ENCODE measurements around the gene NTRK2.

DNA sequence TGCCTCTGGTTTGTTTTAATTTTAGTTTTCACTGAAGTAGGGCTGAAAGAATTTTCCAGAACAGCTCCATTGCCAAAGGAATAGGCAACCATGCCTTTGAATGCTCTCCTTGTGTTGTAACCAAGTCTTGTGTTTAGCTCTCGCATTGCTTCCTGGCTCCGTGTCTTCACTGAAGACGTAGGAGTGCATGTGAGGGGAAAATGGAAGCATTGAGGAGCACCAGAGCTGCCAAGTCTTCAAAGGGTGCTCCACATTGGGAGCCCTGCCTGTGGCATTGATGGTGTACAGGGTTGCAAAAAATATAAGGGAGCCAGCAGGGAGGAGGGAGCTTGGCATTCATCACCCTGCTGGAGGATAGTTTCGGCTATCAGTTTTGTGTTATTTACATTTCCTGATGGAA lies 86.6 kb downstream of the NTRK2 start:
- TF ChIP-seq POLR2A (IDR thresholded peaks at IDR 0.05; ENCODE audit: low read depth, low read length) = no peak
- no peak for TF ChIP-seq POLR2AphosphoS5 (IDR thresholded peaks at IDR 0.05; ENCODE audit: low read depth, low read length)

Measured in GM12892 (cell line).